ENCODE results near the gene ERLIN1.

DNA sequence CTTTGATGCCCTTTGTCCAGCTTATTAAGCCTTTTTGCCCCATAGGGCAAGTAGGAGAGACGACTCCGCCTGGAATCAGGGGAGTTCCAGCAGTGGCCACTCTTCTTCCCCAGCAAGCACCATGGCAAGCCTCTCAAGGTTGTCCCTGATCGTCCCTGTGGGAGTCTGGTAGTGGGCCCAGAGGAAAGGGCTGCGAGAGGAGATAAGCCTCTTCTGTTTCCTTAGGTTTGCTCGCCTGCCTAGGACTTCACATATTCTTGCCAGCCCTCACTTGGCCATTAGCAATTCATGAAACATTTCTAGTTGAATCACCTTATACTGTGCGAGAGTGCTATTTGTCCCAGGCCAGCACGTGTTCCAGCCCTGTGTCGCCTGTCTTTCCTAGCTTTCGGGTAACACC is 56.4 kb downstream of the ERLIN1 start:
- TF ChIP-seq POLR2A (IDR thresholded peaks at IDR 0.05; ENCODE audit: low read depth, low read length) (no peak), TAF1 (IDR thresholded peaks at IDR 0.05; ENCODE audit: borderline replicate concordance, low read depth, low read length) (no peak)
